Mesothelial cell of epicardium (in vitro differentiated cells): Measurements from ENCODE around the gene LAMTOR5. TPM values are rescaled to one million over a fixed set of nuclear protein-coding genes. Genes with fewer than 3 reads are reported as not detected.

Experiments used
- DNase-seq, 2 experiments: peaks; one replicate each; pipeline ENCODE4 v3.0.0; 2021; ENCODE audit warnings: low spot score in 2 of 2; ENCODE audit not compliant: unreplicated experiment in 2 of 2
- H3K27ac Mint-ChIP-seq: 2 replicates; pipeline ENCODE4 v1.8.0; 2021; ENCODE audit warnings: mixed read lengths
- H3K27me3 Mint-ChIP-seq: 2 replicates; pipeline ENCODE4 v1.8.0; 2021; ENCODE audit warnings: low read depth, mixed read lengths
- H3K36me3 Mint-ChIP-seq: 2 replicates; pipeline ENCODE4 v1.8.0; 2021; ENCODE audit warnings: mixed read lengths
- H3K4me1 Mint-ChIP-seq: 2 replicates; pipeline ENCODE4 v1.8.0; 2021; ENCODE audit warnings: mixed read lengths
- H3K4me3 Mint-ChIP-seq: 2 replicates; pipeline ENCODE4 v1.8.0; 2021; ENCODE audit warnings: mild to moderate bottlenecking, moderate library complexity, mixed read lengths
- H3K9me3 Mint-ChIP-seq: 2 replicates; pipeline ENCODE4 v1.8.0; 2021; ENCODE audit warnings: mixed read lengths
- CTCF ChIP-seq: fragments of 200-600 bp; sonication (generic); IDR thresholded peaks from one replicate; pipeline ENCODE4 v1.5.0; 2021; ENCODE audit warnings: antibody characterized with exemption; ENCODE audit not compliant: unreplicated experiment
- total RNA-seq: library from RNA; stranded (reverse); gene quantifications from 3 replicates; pipeline ENCODE4 v1.2.1, GENCODE V29; 2021

LAMTOR5 gene
- total RNA-seq, 1 donor from 2014 or later: 97.8 TPM

- Mint-ChIP-seq H3K4me1 (peaks cover 59% of the 10 kb centered on the region), H3K27me3 (no peaks in the 10 kb centered on the region), H3K4me3 (no peak overlapping the region), H3K9me3 (no peaks in the 10 kb centered on the region), H3K27ac (peak overlapping the region; percentile 94), H3K36me3 (no peaks in the 10 kb centered on the region)
- DNase-seq: no peak
- TF ChIP-seq CTCF: no peak
Measured at GRCh38 chr1:110433803-110434202, 26.3 kb upstream of the LAMTOR5 start.

- H3K4me3 Mint-ChIP-seq: no peak overlapping the region
- no peaks in the 10 kb centered on the region for H3K9me3 Mint-ChIP-seq
Measured at GRCh38 chr1:110433213-110433612, 25.7 kb upstream of the LAMTOR5 start.

GRCh38 chr1:110430901-110431300 is 23.4 kb upstream of the LAMTOR5 start:
- Mint-ChIP-seq H3K27ac (no peak overlapping the region), H3K27me3 (no peaks in the 10 kb centered on the region), H3K4me3 (no peak overlapping the region), H3K9me3 (no peaks in the 10 kb centered on the region), H3K4me1 (peaks cover 30% of the 10 kb centered on the region), H3K36me3 (no peaks in the 10 kb centered on the region)
- DNase-seq: no peak
- no peak for TF ChIP-seq CTCF

More at GRCh38 chr1:110433213-110433612, 25.7 kb upstream of the LAMTOR5 start:
- no peaks in the 10 kb centered on the region for H3K36me3 Mint-ChIP-seq
- no peaks in the 10 kb centered on the region for H3K27me3 Mint-ChIP-seq
- H3K27ac Mint-ChIP-seq: peak overlapping the region; percentile 94
- no peak for DNase-seq
- peaks cover 53% of the 10 kb centered on the region for H3K4me1 Mint-ChIP-seq
- no peak for TF ChIP-seq CTCF

GRCh38 chr1:110430366-110430765 is 22.9 kb upstream of the LAMTOR5 start:
- no peaks in the 10 kb centered on the region for H3K9me3 Mint-ChIP-seq
- H3K36me3 Mint-ChIP-seq: no peaks in the 10 kb centered on the region
- DNase-seq: no peak
- H3K27me3 Mint-ChIP-seq: no peaks in the 10 kb centered on the region
- TF ChIP-seq CTCF: no peak
- H3K4me3 Mint-ChIP-seq: no peak overlapping the region
- no peak overlapping the region for H3K27ac Mint-ChIP-seq
- H3K4me1 Mint-ChIP-seq: peaks cover 27% of the 10 kb centered on the region

GRCh38 chr1:110428946-110429345 is 21.5 kb upstream of the LAMTOR5 start:
- Mint-ChIP-seq H3K27me3 (no peaks in the 10 kb centered on the region), H3K4me3 (no peak overlapping the region), H3K36me3 (no peaks in the 10 kb centered on the region), H3K27ac (no peak overlapping the region), H3K4me1 (peaks cover 17% of the 10 kb centered on the region), H3K9me3 (no peaks in the 10 kb centered on the region)
- DNase-seq: no peak
- no peak for TF ChIP-seq CTCF

- Mint-ChIP-seq H3K4me3 (no peak overlapping the region), H3K9me3 (peaks cover 3% of the 10 kb centered on the region), H3K4me1 (peaks cover 5% of the 10 kb centered on the region), H3K36me3 (peaks cover 1% of the 10 kb centered on the region), H3K27me3 (peaks cover 2% of the 10 kb centered on the region), H3K27ac (no peak overlapping the region)
- no peak for DNase-seq
- no peak for TF ChIP-seq CTCF
Measured at GRCh38 chr1:110426854-110427253, 19.4 kb upstream of the LAMTOR5 start.
